Left forelimb (tissue), 1 donor: ENCODE data around the gene RPGRIP1L.

Experiments
- DNase-seq: peaks from one replicate; pipeline ENCODE4 v3.0.0-alpha.2; 2018; ENCODE audit warnings: low spot score

The RPGRIP1L gene

GRCh38 chr16:53651357-53651756 lies 52.3 kb downstream of the RPGRIP1L start:
- DNase-seq: no peak

- no peak for DNase-seq
Measured at GRCh38 chr16:53646506-53646905, 57.2 kb downstream of the RPGRIP1L start.

DNA sequence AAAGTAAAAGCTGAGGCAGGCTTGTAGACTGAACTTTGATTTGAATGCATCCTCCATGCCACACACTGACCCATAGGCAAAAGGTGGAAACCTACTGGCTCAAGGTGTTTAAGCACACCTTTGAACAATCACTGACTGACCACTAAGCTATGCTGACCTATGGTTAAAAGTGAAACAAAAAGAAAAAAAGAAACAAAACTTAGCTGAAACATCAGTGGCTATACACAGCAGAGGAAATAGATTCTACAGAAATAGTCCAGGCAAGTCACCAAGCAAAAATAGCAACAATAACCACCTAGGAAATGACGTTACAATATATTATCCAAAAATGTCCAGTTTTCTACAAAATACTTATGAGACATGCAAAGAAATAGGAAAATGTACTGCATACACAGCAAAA lies 60.2 kb downstream of the RPGRIP1L start:
- DNase-seq: no peak

- no peak for DNase-seq
Measured at GRCh38 chr16:53642094-53642493, 61.6 kb downstream of the RPGRIP1L start.

DNA sequence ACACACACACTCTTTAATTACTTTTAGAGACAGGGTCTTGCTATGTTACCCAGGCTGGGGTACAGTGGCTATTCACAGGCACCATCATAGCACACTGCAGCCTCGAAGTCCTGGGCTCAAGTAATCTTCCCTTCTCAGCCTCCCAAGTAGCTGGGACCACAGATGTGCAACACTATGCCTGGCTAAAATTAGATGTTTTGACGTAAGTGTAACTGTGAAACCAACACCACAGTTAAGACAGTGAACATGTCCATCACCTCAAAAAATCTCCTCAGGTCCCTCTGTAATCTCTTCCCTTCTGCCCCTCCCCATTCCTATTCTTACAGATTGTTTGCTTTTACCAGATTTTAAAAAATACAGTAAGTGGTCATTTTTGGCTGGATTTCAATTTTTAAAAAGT lies 66.7 kb downstream of the RPGRIP1L start:
- DNase-seq: no peak

DNA sequence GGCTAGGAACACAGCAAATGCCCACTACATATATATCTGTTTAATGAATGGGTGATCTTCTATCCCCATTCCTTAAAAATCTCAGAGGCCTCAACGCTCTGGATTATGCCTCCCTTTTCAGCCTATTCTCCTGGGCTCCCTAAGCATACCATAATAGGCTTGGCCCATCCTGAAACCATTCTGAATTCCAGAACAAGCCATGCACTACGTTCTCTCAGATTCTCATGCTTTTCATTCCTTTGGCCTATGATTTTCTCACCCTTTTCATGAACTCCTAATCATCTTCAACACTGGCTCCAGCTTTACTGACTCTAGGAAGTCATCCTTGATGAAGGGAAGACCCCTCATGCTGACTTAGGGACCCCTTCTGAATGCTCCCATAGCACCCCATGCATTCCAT lies 71.1 kb downstream of the RPGRIP1L start:
- DNase-seq: no peak

DNA sequence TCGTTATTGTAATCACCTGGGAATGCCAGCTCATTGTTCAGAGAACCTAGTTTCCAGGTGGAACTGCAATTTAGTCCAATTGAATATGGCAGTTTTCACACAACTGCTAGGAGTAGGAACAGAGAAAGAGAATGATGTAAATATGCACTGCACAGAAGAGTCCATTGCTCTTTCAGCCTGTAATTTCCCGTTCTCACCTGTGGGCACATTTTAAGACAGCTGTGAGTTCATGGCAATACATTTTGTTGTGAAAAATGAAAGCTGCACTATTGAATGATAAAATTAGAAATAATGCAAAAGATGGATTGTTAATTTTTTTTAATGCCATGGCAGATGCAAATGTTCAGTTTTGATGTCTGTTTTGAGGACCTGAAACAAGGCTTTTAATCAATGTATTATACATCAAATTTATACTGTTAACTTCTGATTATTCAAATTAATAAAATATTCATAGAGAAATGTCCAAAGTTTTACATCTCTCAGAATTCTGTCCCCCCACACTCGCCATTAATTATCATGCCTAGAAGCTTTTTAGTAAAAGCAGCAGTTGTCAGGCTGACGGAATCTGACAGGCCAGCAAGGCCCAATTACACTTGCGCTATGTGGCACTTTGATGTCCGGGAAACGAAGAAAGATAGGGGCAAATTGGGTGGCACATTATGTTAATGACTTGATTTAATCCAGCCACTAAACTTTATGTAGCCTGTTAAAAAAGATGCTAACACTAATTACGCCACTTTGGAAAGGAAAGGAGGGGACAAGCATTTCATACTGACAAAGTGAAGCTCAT lies 72.2 kb downstream of the RPGRIP1L start:
- no peak for DNase-seq

DNA sequence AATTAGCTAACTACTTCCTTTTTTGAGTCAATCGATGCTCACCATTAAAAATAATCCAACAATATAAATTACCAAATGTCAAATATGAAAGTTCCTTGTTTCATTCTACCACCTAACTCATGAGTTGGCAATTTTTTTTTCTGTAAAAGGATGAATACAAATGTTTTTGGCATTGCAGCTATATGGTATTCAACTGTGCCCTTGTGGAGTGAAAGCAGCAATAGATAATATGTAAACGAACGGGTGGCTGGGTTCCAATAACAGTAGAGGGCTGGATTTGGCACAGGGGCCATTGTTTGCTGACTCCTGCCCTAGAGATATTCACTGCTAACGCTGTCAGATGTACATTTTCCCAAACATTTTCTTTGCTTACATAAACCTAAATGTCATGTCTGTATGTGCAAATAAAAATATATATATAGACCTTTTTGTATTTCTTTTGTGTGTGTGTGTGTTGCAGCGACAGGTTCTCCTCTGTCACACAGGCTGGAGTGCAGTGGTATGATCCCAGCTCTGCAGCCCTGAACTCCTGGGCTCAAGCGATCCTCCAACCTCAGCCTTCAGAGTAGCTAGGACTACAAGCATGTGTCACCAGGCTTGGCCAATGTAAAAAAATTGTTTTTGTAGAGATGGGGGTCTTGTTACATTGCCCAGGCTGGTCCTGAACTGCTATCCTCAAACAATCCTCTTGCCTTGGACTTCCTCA lies 73.9 kb downstream of the RPGRIP1L start:
- no peak for DNase-seq

DNA sequence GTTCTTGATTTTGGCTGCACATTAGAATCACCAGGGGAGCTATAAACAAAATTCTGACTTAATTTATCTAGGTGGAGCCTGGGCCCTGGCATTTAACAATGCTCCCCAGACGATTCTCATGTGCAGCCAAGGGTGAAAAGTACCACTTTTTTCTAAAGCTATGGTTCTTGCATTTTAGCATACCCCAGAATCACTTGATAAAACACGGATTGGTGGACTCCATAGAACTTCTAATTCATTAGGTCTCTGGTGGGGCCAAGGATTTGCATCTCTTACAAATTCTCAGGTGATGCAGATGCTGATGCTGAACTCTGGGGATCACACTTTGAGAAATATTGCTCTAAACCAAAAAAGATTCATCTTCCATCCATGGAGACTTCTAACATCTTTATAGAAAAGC lies 74.5 kb downstream of the RPGRIP1L start:
- no peak for DNase-seq

DNA sequence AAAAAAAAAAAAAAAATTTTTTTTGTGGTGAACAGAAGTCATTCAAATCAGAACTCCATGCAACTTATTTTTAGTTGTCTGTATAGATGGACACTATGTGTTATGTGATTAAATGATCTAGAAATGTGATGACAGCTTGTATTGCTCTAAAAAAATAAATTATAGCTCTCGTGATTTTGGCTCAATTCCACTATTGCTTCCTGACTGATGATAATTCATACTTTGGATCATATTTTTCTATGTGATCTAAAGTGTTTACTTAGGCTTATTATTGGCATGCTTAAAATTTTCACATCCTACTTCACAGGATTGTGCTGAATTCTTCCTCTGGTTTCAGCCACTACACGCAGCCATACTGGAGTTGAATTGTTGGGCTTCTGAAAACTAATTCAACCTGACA lies 76.8 kb downstream of the RPGRIP1L start:
- DNase-seq: no peak

- DNase-seq: no peak
Measured at GRCh38 chr16:53626161-53626560, 77.5 kb downstream of the RPGRIP1L start.

- DNase-seq: no peak
Measured at GRCh38 chr16:53625221-53625620, 78.4 kb downstream of the RPGRIP1L start.

GRCh38 chr16:53622315-53622714 lies 81.3 kb downstream of the RPGRIP1L start:
- no peak for DNase-seq

DNA sequence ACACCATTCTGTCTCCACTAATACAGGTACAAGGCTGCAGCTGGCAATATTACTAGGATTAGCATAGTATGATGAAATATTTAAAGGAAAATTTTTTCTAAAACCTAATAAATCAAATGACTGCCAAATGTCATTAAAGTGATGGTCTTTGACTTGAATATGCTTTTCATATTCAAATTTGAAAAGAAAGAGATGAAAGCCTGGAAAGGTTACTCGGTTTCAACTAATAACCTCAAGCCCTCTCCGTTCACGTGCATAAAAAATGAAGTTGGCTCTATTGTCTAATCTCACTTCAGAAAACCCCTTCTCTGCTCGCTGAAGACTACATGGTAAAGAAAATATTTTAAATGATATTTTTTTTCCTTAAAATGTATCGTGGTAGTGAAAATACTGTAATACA lies 83.2 kb downstream of the RPGRIP1L start:
- no peak for DNase-seq

GRCh38 chr16:53619235-53619634 lies 84.4 kb downstream of the RPGRIP1L start:
- DNase-seq: no peak

DNA sequence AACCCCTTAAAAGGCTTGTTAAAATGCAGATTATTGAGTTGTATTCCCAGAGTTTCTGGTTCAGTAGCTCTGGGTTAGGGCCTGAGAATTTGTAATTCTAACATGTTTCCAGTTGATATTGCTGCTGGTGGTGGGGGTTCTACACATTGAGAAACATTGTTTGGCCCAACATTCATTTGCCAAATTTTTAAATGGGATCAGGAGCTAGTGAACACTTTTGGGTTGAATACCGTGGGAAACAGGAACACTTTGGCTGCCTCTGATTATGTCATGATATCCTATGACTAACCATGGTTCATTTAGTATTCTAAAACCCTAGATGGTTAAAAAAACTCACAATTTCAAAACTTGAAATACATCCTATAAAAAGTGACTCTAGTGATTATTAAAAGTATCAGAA lies 89.3 kb downstream of the RPGRIP1L start:
- no peak for DNase-seq

DNA sequence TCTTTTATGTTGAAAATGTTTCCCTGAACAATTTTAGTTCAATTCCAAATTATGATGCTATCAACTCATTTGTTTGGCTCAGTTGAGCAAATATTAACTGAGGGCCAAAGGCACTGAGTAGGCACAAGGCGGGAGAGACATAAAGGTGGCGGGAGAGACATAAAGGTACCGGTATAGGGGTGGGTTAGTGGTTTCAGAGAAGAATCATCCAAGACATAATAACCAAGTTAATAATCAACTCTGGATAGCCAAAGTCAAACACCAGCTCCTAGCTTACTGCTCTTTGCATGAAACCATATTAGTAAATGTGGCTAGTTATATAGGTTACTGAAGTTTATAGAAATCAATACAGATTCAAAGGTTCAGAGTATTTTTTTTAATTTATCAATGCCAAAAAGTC lies 91.7 kb downstream of the RPGRIP1L start:
- DNase-seq: no peak

DNA sequence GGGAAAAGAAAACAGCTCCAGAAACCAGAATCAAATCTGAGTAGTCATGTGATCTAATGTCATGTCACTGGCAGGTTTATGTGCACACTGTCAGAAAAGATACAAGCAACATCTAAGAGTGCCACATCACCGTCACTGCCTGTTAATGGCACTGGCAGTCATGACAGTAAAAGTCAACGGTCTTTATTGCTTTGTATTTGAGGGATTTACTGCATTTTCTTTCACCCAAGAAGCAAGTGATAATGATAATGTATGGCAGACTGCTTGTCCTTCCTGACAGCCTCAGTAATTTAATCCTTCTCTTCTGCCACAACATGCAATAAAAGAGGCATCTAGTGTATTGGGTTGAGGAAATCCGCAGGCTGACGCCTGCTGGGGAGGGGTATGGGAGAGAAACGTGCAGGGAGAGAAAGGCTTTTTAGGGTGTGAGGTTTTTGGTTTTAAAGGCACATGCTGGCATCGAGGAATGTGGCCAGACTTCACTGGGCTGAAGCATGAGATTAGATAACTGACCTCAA lies 92.4 kb downstream of the RPGRIP1L start:
- no peak for DNase-seq

GRCh38 chr16:53609536-53609935 lies 94.1 kb downstream of the RPGRIP1L start:
- DNase-seq: no peak

DNA sequence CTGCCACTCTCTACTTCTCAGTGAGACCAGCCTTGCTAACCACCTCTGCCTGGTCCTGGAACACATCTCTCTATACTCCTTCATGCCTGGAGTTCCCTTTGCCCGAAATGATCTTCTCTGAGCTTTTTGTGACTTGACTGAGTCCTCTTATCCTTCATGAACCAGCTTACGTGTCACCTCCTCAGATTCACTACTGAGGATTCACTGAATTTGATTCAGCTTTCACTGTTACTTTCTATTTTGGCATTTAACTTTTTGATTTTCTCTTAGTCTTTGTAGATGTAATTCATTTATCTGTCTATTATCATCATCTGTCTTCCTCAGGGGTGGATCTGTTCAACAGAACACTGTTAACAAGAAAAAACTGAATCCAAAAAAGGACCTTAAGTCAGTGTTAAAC lies 95.6 kb downstream of the RPGRIP1L start:
- no peak for DNase-seq

- DNase-seq: no peak
Measured at GRCh38 chr16:53605831-53606400, 97.7 kb downstream of the RPGRIP1L start.

DNA sequence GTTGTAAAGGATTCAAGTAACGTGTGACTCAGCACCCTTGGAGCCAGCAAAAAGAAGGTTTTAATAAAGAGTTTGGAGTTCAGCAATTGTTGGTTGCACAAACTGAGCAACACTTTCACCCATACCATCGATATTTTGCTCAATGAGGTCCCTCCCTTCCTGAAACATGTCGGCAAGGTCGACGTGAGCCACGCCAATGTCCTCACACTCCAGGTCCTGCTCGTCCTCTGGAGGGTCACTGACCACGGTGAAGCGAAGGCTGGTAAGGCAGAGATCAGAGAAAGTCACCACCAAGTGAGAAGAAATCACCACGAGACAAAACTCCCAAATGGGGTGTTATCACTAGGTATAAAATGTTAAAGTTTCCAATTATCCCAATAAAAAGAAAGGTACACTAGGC lies 98.3 kb downstream of the RPGRIP1L start:
- no peak for DNase-seq

DNA sequence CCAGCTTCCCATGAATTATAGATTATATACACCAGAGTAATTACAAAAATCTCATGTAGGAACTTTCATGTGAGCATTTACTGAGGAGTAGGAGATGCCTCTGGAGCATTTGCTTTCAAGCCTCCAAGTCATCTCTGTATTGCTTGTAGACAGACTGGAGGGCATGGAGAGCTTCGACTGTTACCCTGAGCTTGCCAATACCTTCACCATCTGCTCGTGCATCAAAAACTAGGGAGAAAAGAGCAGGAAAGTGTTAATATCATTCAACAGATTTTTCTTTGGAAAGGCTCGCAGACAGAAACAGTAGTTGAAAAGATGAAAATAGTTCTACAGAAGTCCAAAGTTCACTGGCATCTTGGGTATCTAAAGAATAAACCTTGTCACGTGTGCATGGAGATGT lies 101.7 kb downstream of the RPGRIP1L start:
- DNase-seq: no peak
